ENCODE measurements around the gene PPT1.
A peak's percentile ranks its signal among the peaks of the same experiment; 100 is the strongest.
"Not testable (repeated sequence)": the region's sequence is repeated elsewhere in the genome, so short reads cannot be mapped to it uniquely, and the experiment has no call there.

PPT1 gene

GRCh38 chr1:40037254-40037653, 59.8 kb downstream of the PPT1 start:
- H3K9me3 ChIP-seq (ENCODE audit: low read length); H3K27me3 ChIP-seq (ENCODE audit: control insufficient read depth in 1 of 2, insufficient read depth in 2 of 2, low read length in 2 of 2); H3K9ac ChIP-seq (ENCODE audit: low read length); H3K4me3 ChIP-seq (ENCODE audit: low read depth in 1 of 2, low read length in 2 of 2); H3K36me3 ChIP-seq (ENCODE audit: insufficient read depth, low read length): not testable (repeated sequence)
- peaks cover 33% of the 10 kb centered on the region for H3K4me1 ChIP-seq (ENCODE audit: insufficient read depth, low read length)
- peak overlapping the region; percentile 73 for H3K27ac ChIP-seq (ENCODE audit: low read depth, low read length)

- H3K27me3 ChIP-seq (ENCODE audit: control insufficient read depth in 1 of 2, insufficient read depth in 2 of 2, low read length in 2 of 2), result no peaks in the 10 kb centered on the region
- peak overlapping the region; percentile 73 for H3K27ac ChIP-seq (ENCODE audit: low read depth, low read length)
- peaks cover 26% of the 10 kb centered on the region for H3K4me1 ChIP-seq (ENCODE audit: insufficient read depth, low read length)
- no peak overlapping the region for H3K9ac ChIP-seq (ENCODE audit: low read length)
- H3K4me3 ChIP-seq (ENCODE audit: low read depth in 1 of 2, low read length in 2 of 2), result no peak overlapping the region
- H3K36me3 ChIP-seq (ENCODE audit: insufficient read depth, low read length), result no peaks in the 10 kb centered on the region
- H3K9me3 ChIP-seq (ENCODE audit: low read length), result no peaks in the 10 kb centered on the region
Observed at GRCh38 chr1:40036574-40036973, 60.5 kb downstream of the PPT1 start.

GRCh38 chr1:40034869-40035268, 62.2 kb downstream of the PPT1 start:
- Histone ChIP-seq H3K36me3 (ENCODE audit: insufficient read depth, low read length) (no peaks in the 10 kb centered on the region), H3K4me3 (ENCODE audit: low read depth in 1 of 2, low read length in 2 of 2) (no peak overlapping the region), H3K9me3 (ENCODE audit: low read length) (no peaks in the 10 kb centered on the region), H3K27me3 (ENCODE audit: control insufficient read depth in 1 of 2, insufficient read depth in 2 of 2, low read length in 2 of 2) (no peaks in the 10 kb centered on the region), H3K9ac (ENCODE audit: low read length) (no peak overlapping the region), H3K4me1 (ENCODE audit: insufficient read depth, low read length) (peaks cover 23% of the 10 kb centered on the region), H3K27ac (ENCODE audit: low read depth, low read length) (no peak overlapping the region)

GRCh38 chr1:40032240-40032891, 64.7 kb downstream of the PPT1 start:
- Histone ChIP-seq H3K27ac (ENCODE audit: low read depth, low read length) (no peak overlapping the region), H3K4me1 (ENCODE audit: insufficient read depth, low read length) (peaks cover 13% of the 10 kb centered on the region), H3K9ac (ENCODE audit: low read length) (no peak overlapping the region)

GRCh38 chr1:40030528-40031135, 66.4 kb downstream of the PPT1 start:
- Histone ChIP-seq H3K4me1 (ENCODE audit: insufficient read depth, low read length) (no peaks in the 10 kb centered on the region), H3K9me3 (ENCODE audit: low read length) (no peaks in the 10 kb centered on the region), H3K27me3 (ENCODE audit: control insufficient read depth in 1 of 2, insufficient read depth in 2 of 2, low read length in 2 of 2) (no peaks in the 10 kb centered on the region), H3K27ac (ENCODE audit: low read depth, low read length) (no peak overlapping the region), H3K36me3 (ENCODE audit: insufficient read depth, low read length) (no peaks in the 10 kb centered on the region), H3K9ac (ENCODE audit: low read length) (no peak overlapping the region), H3K4me3 (ENCODE audit: low read depth in 1 of 2, low read length in 2 of 2) (no peak overlapping the region)

More at GRCh38 chr1:40032240-40032891, 64.7 kb downstream of the PPT1 start:
- Histone ChIP-seq H3K9me3 (ENCODE audit: low read length) (no peaks in the 10 kb centered on the region), H3K36me3 (ENCODE audit: insufficient read depth, low read length) (no peaks in the 10 kb centered on the region), H3K27me3 (ENCODE audit: control insufficient read depth in 1 of 2, insufficient read depth in 2 of 2, low read length in 2 of 2) (no peaks in the 10 kb centered on the region), H3K4me3 (ENCODE audit: low read depth in 1 of 2, low read length in 2 of 2) (no peak overlapping the region)

GRCh38 chr1:40029608-40030007, 67.4 kb downstream of the PPT1 start:
- no peaks in the 10 kb centered on the region for H3K27me3 ChIP-seq (ENCODE audit: control insufficient read depth in 1 of 2, insufficient read depth in 2 of 2, low read length in 2 of 2)
- no peak overlapping the region for H3K27ac ChIP-seq (ENCODE audit: low read depth, low read length)
- H3K9ac ChIP-seq (ENCODE audit: low read length), result no peak overlapping the region
- H3K4me1 ChIP-seq (ENCODE audit: insufficient read depth, low read length), result no peaks in the 10 kb centered on the region
- no peaks in the 10 kb centered on the region for H3K9me3 ChIP-seq (ENCODE audit: low read length)
- no peak overlapping the region for H3K4me3 ChIP-seq (ENCODE audit: low read depth in 1 of 2, low read length in 2 of 2)
- no peaks in the 10 kb centered on the region for H3K36me3 ChIP-seq (ENCODE audit: insufficient read depth, low read length)

- H3K27me3 ChIP-seq (ENCODE audit: control insufficient read depth in 1 of 2, insufficient read depth in 2 of 2, low read length in 2 of 2), result no peaks in the 10 kb centered on the region
- H3K9ac ChIP-seq (ENCODE audit: low read length), result no peak overlapping the region
- H3K4me3 ChIP-seq (ENCODE audit: low read depth in 1 of 2, low read length in 2 of 2), result no peak overlapping the region
- H3K9me3 ChIP-seq (ENCODE audit: low read length), result no peaks in the 10 kb centered on the region
- H3K27ac ChIP-seq (ENCODE audit: low read depth, low read length), result no peak overlapping the region
- H3K4me1 ChIP-seq (ENCODE audit: insufficient read depth, low read length), result no peaks in the 10 kb centered on the region
- no peaks in the 10 kb centered on the region for H3K36me3 ChIP-seq (ENCODE audit: insufficient read depth, low read length)
Observed at GRCh38 chr1:40027647-40028046, 69.4 kb downstream of the PPT1 start.

- H3K36me3 ChIP-seq (ENCODE audit: insufficient read depth, low read length), result no peaks in the 10 kb centered on the region
Observed at GRCh38 chr1:40024671-40025070, 72.4 kb downstream of the PPT1 start.

GRCh38 chr1:40023379-40023944, 73.6 kb downstream of the PPT1 start:
- no peak overlapping the region for H3K9ac ChIP-seq (ENCODE audit: low read length)
- no peaks in the 10 kb centered on the region for H3K4me1 ChIP-seq (ENCODE audit: insufficient read depth, low read length)
- no peak overlapping the region for H3K27ac ChIP-seq (ENCODE audit: low read depth, low read length)
- H3K4me3 ChIP-seq (ENCODE audit: low read depth in 1 of 2, low read length in 2 of 2), result no peak overlapping the region
- H3K36me3 ChIP-seq (ENCODE audit: insufficient read depth, low read length), result no peaks in the 10 kb centered on the region
- H3K9me3 ChIP-seq (ENCODE audit: low read length), result no peaks in the 10 kb centered on the region
- H3K27me3 ChIP-seq (ENCODE audit: control insufficient read depth in 1 of 2, insufficient read depth in 2 of 2, low read length in 2 of 2), result no peaks in the 10 kb centered on the region

More at GRCh38 chr1:40024671-40025070, 72.4 kb downstream of the PPT1 start:
- Histone ChIP-seq H3K4me3 (ENCODE audit: low read depth in 1 of 2, low read length in 2 of 2) (no peak overlapping the region), H3K27me3 (ENCODE audit: control insufficient read depth in 1 of 2, insufficient read depth in 2 of 2, low read length in 2 of 2) (no peaks in the 10 kb centered on the region), H3K9me3 (ENCODE audit: low read length) (no peaks in the 10 kb centered on the region), H3K4me1 (ENCODE audit: insufficient read depth, low read length) (no peaks in the 10 kb centered on the region), H3K27ac (ENCODE audit: low read depth, low read length) (no peak overlapping the region), H3K9ac (ENCODE audit: low read length) (no peak overlapping the region)
